Measurements from ENCODE around the gene TAF4.

TAF4 gene

DNA sequence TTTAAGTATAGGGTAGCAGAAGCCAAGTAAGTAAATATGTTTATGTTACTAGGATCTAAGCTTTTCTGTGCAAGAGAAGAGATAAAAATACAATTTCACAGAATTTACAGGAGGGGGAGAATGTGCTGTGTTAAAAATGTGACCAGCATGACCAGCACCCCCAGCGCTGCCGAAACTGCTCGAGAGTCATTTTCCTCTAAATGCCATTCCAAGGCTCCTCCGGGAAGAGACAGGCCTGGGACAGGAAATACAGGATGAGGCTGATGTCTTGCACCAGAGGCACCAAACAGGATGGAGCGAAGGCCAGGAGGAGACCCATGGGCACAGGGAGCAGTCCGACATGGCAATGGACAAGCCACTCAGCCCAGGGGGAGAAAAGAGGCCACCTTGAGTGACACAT is 21.1 kb downstream of the TAF4 start:
- no peaks in the 10 kb centered on the region for H3K27me3 ChIP-seq
- no peak overlapping the region for H3K4me3 ChIP-seq
- peak overlapping the region in 5 of 11 experiments; percentile 13 to 71 (median 61); a peak in 4 of 22 replicates for H3K4me2 ChIP-seq
- TF ChIP-seq Cebpa-rat (IDR thresholded peaks at IDR 0.05) = no peak
- H4K20me1 ChIP-seq = peaks cover 63 to 99% (median 79%) of the 10 kb centered on the region in 11 experiments
- no peak overlapping the region for H3K27ac ChIP-seq
- peaks cover 30 to 72% (median 48%) of the 10 kb centered on the region in 11 experiments; a peak in 21 of 22 replicates for H3K36me3 ChIP-seq
- peaks cover 15 to 34% (median 29%) of the 10 kb centered on the region in 11 experiments; a peak in 21 of 22 replicates for H3K9me3 ChIP-seq (replicated peaks in 1 of 11)
- H3K9ac ChIP-seq = no peak overlapping the region
- peaks cover 6 to 46% (median 41%) of the 10 kb centered on the region in 10 experiments; a peak in 16 of 20 replicates for H3K4me1 ChIP-seq

DNA sequence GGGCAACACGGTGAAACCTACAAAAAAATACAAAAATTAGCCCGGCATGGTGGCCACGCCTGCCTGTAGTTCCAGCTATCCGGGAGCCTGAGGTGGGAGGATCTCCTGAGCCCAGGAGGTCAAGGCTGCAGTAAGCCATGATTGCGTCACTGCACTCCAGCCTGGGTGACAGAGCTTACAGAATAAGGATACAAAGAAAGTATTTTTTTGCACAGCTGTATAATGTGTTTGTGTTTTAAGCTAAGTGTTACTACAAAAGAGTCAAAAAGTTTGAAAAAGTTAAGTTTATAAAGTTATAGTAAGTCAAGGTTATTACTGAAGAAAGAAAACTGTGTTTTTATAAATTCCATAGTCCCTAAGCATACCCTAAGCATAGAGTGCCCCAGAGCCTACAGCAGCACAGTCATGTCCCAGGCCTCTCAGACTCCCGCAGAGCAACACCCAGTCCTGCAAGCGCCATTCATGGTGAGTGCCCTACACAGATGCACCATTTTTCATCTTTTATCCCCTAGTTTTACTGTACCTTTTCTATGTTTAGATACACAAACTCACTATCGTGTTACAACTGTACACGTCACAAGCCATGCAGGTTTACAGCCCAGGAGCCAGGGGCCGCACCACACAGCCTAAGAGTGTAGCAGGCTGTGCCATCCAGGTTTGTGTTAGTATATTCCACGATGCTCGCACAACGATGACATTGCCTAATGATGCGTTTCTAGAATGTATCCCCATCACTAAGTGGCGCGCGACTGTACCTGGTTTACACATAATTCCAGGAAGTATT is 22.4 kb downstream of the TAF4 start:
- no peak overlapping the region for H3K27ac ChIP-seq
- H3K9me3 ChIP-seq (replicated peaks in 1 of 11) = peaks cover 27 to 48% (median 42%) of the 10 kb centered on the region in 11 experiments
- H3K4me1 ChIP-seq = peaks cover 6 to 40% (median 37%) of the 10 kb centered on the region in 10 experiments; a peak in 16 of 20 replicates
- H4K20me1 ChIP-seq = peaks cover 55 to 87% (median 65%) of the 10 kb centered on the region in 11 experiments
- peak in 3 of 11 experiments; percentile 19 to 47 (median 41); a peak in 1 of 22 replicates for TF ChIP-seq Cebpa-rat (IDR thresholded peaks at IDR 0.05)
- H3K4me2 ChIP-seq = no peak overlapping the region
- H3K27me3 ChIP-seq = no peaks in the 10 kb centered on the region
- no peak overlapping the region for H3K4me3 ChIP-seq
- peaks cover 30 to 84% (median 61%) of the 10 kb centered on the region in 11 experiments for H3K36me3 ChIP-seq
- H3K9ac ChIP-seq = no peak overlapping the region

DNA sequence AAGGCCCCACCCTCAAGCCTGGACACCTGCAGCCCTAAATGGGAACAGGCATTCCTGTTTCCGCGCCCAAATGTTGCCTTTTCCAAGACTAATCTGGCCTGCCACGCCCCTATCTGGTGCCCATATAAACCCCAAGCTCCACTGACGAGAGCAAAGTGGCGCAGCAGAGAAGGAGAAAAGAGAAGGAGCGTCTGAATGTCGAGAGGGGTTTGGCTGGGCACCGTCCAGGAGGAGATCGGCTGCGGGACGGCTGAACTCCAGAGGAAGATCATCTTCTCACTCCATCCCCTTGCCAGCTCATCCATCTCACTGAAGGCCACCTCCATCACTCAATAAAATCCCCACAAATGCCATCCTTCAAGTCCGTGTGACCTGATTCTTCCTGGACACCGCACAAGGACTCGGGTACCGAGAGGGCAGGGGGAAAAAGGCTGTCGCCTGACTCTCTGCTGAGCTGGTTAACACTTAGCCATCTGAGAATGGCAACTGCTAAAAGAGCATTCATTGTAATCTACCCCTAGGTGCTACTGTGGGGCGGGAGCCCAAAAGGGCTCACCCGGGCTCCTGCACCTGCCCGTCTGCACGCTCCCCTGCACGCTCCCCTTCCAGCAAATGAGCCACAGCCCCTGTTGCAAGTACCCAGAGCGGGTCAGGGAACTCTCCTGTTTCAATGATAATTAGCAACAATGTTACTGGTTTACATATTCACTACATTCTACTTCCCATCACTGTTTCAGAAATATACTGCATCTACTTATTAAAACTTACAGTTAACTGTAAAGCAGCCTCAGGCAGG is 23.5 kb downstream of the TAF4 start:
- peaks cover 34 to 88% (median 71%) of the 10 kb centered on the region in 11 experiments for H3K36me3 ChIP-seq
- TF ChIP-seq Cebpa-rat (IDR thresholded peaks at IDR 0.05) = no peak
- H3K9me3 ChIP-seq (replicated peaks in 1 of 11) = peaks cover 38 to 58% (median 53%) of the 10 kb centered on the region in 11 experiments
- H3K4me2 ChIP-seq = no peak overlapping the region
- H3K27me3 ChIP-seq = no peaks in the 10 kb centered on the region
- H4K20me1 ChIP-seq = peaks cover 44 to 83% (median 54%) of the 10 kb centered on the region in 11 experiments
- peaks cover 6 to 29% (median 27%) of the 10 kb centered on the region in 10 experiments; a peak in 16 of 20 replicates for H3K4me1 ChIP-seq
- no peak overlapping the region for H3K27ac ChIP-seq
- no peak overlapping the region for H3K4me3 ChIP-seq
- H3K9ac ChIP-seq = no peak overlapping the region

DNA sequence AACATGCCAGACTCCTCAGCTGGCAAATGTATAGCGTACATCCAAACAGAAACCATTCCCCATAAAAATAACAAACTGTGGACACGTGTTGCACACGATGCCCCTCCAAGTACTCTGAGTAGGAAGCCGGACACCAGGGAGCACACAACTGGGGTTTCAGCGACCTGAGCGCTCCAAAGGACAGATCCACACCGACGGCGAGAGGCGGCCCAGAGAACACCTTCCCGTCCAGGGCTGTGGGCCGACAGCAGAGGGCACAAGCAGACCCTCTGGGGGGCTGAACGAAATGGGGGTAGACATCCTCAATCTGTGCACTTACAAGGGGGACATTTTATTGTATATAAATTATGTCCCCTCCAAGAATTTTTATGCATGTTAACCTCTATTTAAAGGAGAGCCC is 24.7 kb downstream of the TAF4 start:
- peaks cover 31 to 83% (median 44%) of the 10 kb centered on the region in 11 experiments for H4K20me1 ChIP-seq
- H3K27ac ChIP-seq = no peak overlapping the region
- no peak overlapping the region for H3K9ac ChIP-seq
- H3K4me1 ChIP-seq = peaks cover 0 to 16% (median 14%) of the 10 kb centered on the region in 10 experiments; a peak in 16 of 20 replicates
- H3K4me3 ChIP-seq = no peak overlapping the region
- no peak for TF ChIP-seq Cebpa-rat (IDR thresholded peaks at IDR 0.05)
- peaks cover 51 to 71% (median 66%) of the 10 kb centered on the region in 11 experiments for H3K9me3 ChIP-seq (replicated peaks in 1 of 11)
- H3K4me2 ChIP-seq = no peak overlapping the region
- H3K36me3 ChIP-seq = peaks cover 24 to 90% (median 74%) of the 10 kb centered on the region in 11 experiments
- no peaks in the 10 kb centered on the region for H3K27me3 ChIP-seq

DNA sequence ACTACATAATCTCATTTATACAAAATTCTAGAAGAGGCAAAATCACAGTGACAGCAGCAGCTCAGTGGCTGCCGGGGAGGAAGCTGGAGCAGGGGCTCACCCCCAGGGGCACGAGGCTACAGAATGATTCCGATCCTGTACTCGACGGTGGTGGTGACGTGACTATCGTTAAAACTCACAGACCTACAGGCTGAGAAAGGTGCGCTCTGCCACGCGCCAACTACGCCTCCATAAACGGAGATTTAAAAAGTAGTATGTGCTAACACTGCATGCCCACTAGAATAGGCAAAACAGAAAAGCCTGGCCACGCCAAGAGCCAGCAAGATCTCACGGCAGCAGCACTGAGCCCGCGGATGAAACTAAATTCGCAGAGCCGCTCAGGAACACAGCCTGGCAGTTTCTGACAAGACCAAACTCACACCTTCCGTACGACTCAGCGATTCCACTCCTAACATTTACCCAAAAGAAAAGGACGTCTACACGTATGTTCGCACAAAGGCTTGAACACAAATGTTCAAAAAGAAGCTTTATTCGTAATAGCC is 25.2 kb downstream of the TAF4 start:
- Histone ChIP-seq H3K9ac (no peak overlapping the region), H3K4me3 (no peak overlapping the region), H3K27ac (no peak overlapping the region), H3K27me3 (no peaks in the 10 kb centered on the region), H3K36me3 (peaks cover 24 to 87% (median 73%) of the 10 kb centered on the region in 11 experiments), H3K4me2 (no peak overlapping the region), H3K9me3 (replicated peaks in 1 of 11) (peaks cover 53 to 75% (median 70%) of the 10 kb centered on the region in 11 experiments), H3K4me1 (peaks cover 0 to 12% (median 9%) of the 10 kb centered on the region in 10 experiments; a peak in 15 of 20 replicates), H4K20me1 (peaks cover 27 to 79% (median 39%) of the 10 kb centered on the region in 11 experiments)
- no peak for TF ChIP-seq Cebpa-rat (IDR thresholded peaks at IDR 0.05)

DNA sequence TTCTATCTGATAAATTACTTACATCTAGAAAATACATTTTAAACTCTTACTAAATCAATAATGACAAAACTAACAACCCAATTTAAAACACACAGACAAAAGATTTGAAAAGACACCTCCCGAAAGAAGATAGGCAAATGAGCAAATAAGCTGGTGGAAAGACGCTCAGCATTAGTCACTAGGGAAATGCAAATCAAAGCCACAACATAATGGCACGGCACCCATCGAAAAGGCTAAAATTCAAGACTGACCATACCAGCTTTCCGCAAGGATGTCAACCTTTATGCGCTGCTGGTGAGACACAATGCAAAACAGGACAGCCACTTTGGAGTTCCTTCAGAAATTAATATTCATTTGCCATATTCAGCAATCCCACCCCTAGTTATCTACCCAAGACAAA is 25.9 kb downstream of the TAF4 start:
- peaks cover 0 to 11% (median 3%) of the 10 kb centered on the region in 10 experiments; a peak in 15 of 20 replicates for H3K4me1 ChIP-seq
- peaks cover 57 to 79% (median 77%) of the 10 kb centered on the region in 11 experiments for H3K9me3 ChIP-seq (replicated peaks in 1 of 11)
- TF ChIP-seq Cebpa-rat (IDR thresholded peaks at IDR 0.05) = no peak
- no peak overlapping the region for H3K9ac ChIP-seq
- no peak overlapping the region for H3K4me3 ChIP-seq
- peaks cover 24 to 83% (median 73%) of the 10 kb centered on the region in 11 experiments for H3K36me3 ChIP-seq
- no peaks in the 10 kb centered on the region for H3K27me3 ChIP-seq
- H3K4me2 ChIP-seq = no peak overlapping the region
- peaks cover 19 to 79% (median 32%) of the 10 kb centered on the region in 11 experiments for H4K20me1 ChIP-seq
- H3K27ac ChIP-seq = no peak overlapping the region

DNA sequence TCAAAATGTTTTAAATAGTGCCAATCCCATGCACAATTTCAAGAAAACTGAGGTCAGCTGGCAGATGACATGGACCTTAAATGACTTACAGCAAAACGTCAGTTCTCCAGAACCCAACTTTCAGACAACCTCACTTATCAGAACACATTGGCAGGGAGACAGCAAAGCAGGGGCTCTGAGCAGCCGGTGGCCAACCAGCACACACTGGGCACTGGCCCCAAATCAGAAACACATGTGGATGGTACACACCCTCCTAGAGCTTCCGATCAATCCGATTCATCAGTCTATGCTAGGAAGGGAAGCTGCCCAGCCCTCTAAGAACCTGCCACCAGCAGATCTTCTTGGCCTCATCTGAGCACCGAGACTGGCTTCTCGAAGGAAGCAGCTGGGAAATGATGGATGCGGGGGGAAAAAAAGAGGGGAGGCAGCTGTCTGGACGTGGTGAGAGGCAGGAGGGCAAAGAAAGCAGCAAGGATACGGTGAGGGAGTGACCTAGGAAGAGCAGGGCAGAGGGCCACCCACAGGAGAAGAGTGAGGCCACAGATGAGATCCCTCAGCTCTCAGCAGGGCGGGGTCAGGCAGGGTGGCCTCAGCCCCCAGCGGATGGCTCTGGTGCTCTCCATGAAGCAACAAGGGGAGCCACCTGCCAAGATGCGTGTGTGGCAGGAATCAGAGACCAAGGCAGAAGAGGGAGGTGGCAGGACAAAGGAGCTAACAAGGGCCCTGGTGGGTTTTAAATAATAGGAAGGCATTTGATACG is 32.9 kb downstream of the TAF4 start:
- no peaks in the 10 kb centered on the region for H3K27me3 ChIP-seq
- H3K9me3 ChIP-seq (replicated peaks in 1 of 11) = peaks cover 20 to 32% (median 29%) of the 10 kb centered on the region in 11 experiments
- no peak overlapping the region for H3K4me3 ChIP-seq
- H3K27ac ChIP-seq = peak overlapping the region in 2 of 11 experiments; percentile 4 to 21; a peak in 1 of 22 replicates
- H4K20me1 ChIP-seq = peaks cover 54 to 96% (median 71%) of the 10 kb centered on the region in 11 experiments
- peak overlapping the region in 7 of 11 experiments; percentile 9 to 26 (median 23); a peak in 5 of 22 replicates for H3K9ac ChIP-seq
- peak overlapping the region in 9 of 11 experiments; percentile 0 to 38 (median 18); a peak in 11 of 22 replicates for H3K4me2 ChIP-seq
- TF ChIP-seq Cebpa-rat (IDR thresholded peaks at IDR 0.05) = no peak
- peaks cover 16 to 39% (median 30%) of the 10 kb centered on the region in 10 experiments; a peak in 19 of 20 replicates for H3K4me1 ChIP-seq
- H3K36me3 ChIP-seq = peaks cover 5 to 36% (median 21%) of the 10 kb centered on the region in 11 experiments; a peak in 21 of 22 replicates

Measured in BLaER1 treated with 17β-estradiol and CSF1 and Interleukin-3, amounts not matched to agents 10 nM and 100 nM (cell line).